Glutamatergic neuron (in vitro differentiated cells): ENCODE measurements around the gene GRB10. TPM values are rescaled to one million over a fixed set of nuclear protein-coding genes. Genes with fewer than 3 reads are reported as not detected.
"Not testable (repeated sequence)": the region's sequence is repeated elsewhere in the genome, so short reads cannot be mapped to it uniquely, and the experiment has no call there.

Experiments used
- DNase-seq: peaks from one replicate; pipeline ENCODE4 v3.0.0; 2022
- H3K27ac Mint-ChIP-seq: one replicate; pipeline ENCODE4 v1.8.0; 2020; ENCODE audit warnings: mild to moderate bottlenecking, mixed read lengths, inconsistent platforms; ENCODE audit not compliant: unreplicated experiment
- H3K27me3 Mint-ChIP-seq: one replicate; pipeline ENCODE4 v1.8.0; 2020; ENCODE audit warnings: mild to moderate bottlenecking, moderate library complexity, mixed read lengths, inconsistent platforms; ENCODE audit not compliant: unreplicated experiment
- H3K36me3 Mint-ChIP-seq: one replicate; pipeline ENCODE4 v1.8.0; 2020; ENCODE audit warnings: mild to moderate bottlenecking, mixed read lengths, inconsistent platforms; ENCODE audit not compliant: unreplicated experiment
- H3K4me1 Mint-ChIP-seq: one replicate; pipeline ENCODE4 v1.8.0; 2020; ENCODE audit warnings: mild to moderate bottlenecking, low read depth, mixed read lengths, inconsistent platforms; ENCODE audit not compliant: unreplicated experiment
- H3K4me3 Mint-ChIP-seq: one replicate; pipeline ENCODE4 v1.8.0; 2020; ENCODE audit warnings: mild to moderate bottlenecking, mixed read lengths, inconsistent platforms; ENCODE audit not compliant: unreplicated experiment
- H3K9me3 Mint-ChIP-seq: one replicate; pipeline ENCODE4 v1.8.0; 2020; ENCODE audit warnings: mild to moderate bottlenecking, moderate library complexity, mixed read lengths, inconsistent platforms; ENCODE audit not compliant: unreplicated experiment
- total RNA-seq: library from RNA; stranded (reverse); fragmentation: NEBNext Ultra II Directional; extraction: Animal tissue kit (Norgen Biotek cat#: 25700); gene quantifications from one replicate; pipeline ENCODE4 v1.2.1, GENCODE V29; 2021; ENCODE audit not compliant: unreplicated experiment
- TF ChIP-seq, protein P1 (sequence below): fragments of 200-600 bp; sonication (generic); IDR thresholded peaks from one replicate; pipeline ENCODE4 v1.5.0; 2021; ENCODE audit not compliant: partially characterized antibody, unreplicated experiment

Gene GRB10
- total RNA-seq, 1 donor from 2014 or later, result 182 TPM

DNA sequence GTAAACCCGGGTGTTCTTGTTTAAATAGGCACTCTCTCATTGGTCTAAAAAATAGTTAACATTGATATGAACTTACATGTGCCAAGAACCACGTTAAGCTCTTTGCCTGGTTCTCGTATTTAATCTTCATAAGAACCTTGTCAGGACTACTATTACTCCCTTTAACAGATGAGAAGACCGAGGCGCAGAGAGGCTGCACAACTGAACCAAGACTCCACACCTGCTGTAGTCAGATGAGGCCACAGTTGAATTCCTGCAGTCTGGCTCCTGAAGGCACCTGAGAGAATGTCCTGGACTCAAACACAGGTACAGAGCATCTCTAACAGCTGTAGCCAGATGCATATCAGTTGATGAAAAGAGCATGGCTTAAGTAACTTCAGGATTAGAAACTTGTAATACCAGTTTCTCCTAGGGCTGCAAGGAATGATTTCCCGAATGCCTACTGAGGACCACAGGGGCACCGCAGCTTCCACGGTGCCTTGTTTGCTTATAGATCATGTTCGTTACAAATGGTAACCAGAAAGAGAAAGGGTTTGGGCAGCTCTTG, 227.0 kb downstream of the GRB10 start:
- DNase-seq, result no peak
- H3K36me3 Mint-ChIP-seq, result no peaks in the 10 kb centered on the region
- no peak overlapping the region for H3K4me3 Mint-ChIP-seq
- H3K27ac Mint-ChIP-seq, result no peak overlapping the region
- peaks cover 2% of the 10 kb centered on the region for H3K9me3 Mint-ChIP-seq
- H3K4me1 Mint-ChIP-seq, result peaks cover 4% of the 10 kb centered on the region
- TF ChIP-seq, protein P1, sequence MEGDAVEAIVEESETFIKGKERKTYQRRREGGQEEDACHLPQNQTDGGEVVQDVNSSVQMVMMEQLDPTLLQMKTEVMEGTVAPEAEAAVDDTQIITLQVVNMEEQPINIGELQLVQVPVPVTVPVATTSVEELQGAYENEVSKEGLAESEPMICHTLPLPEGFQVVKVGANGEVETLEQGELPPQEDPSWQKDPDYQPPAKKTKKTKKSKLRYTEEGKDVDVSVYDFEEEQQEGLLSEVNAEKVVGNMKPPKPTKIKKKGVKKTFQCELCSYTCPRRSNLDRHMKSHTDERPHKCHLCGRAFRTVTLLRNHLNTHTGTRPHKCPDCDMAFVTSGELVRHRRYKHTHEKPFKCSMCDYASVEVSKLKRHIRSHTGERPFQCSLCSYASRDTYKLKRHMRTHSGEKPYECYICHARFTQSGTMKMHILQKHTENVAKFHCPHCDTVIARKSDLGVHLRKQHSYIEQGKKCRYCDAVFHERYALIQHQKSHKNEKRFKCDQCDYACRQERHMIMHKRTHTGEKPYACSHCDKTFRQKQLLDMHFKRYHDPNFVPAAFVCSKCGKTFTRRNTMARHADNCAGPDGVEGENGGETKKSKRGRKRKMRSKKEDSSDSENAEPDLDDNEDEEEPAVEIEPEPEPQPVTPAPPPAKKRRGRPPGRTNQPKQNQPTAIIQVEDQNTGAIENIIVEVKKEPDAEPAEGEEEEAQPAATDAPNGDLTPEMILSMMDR, result no peak
- peaks cover 3% of the 10 kb centered on the region for H3K27me3 Mint-ChIP-seq

DNA sequence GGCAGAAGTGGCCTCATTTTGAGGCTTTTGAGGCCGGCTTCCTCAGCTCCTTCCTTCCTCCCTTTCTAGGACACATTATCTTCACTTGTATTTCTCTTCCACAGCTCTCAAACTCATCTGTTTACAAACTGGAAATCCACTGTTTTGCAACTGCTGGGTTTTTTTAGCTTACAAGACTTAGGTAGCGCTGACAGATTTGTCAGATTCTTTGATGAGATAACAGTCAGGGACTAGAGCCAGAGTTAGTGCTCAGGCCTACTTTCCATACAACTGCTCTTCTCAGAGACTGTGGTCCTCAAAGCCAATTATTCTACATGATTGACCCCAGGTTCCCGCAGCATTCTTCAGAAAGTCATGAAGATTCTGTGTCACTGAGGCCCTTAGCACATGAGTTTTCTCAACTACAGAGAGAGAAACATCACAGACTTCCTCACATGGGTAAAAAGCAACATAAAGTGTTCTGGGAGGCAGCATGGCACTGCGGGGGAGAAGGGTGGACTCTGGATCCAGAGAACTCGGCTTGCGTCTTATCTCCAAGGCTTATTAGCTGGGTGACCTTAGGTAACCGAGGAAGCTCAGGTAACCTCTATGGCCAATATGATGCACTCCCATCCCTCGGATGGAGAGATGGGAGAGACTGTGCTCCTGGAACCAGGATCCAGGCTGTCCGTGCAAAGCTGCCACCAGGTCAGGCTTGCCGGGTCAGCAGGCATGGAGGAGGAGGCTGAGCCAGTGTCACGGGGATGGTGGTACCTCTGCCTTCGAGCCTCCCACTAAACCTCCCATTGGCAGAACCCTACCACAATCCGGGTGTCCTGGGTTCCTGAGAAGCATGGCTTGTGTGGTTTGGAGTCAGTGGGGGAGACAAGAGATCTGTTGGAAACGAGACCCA, 228.0 kb downstream of the GRB10 start:
- Mint-ChIP-seq H3K27ac (no peak overlapping the region), H3K27me3 (peaks cover 2% of the 10 kb centered on the region), H3K4me3 (no peak overlapping the region), H3K4me1 (peaks cover 2% of the 10 kb centered on the region), H3K9me3 (peaks cover 2% of the 10 kb centered on the region), H3K36me3 (no peaks in the 10 kb centered on the region)
- DNase-seq, result no peak
- TF ChIP-seq, protein P1, result no peak

DNA sequence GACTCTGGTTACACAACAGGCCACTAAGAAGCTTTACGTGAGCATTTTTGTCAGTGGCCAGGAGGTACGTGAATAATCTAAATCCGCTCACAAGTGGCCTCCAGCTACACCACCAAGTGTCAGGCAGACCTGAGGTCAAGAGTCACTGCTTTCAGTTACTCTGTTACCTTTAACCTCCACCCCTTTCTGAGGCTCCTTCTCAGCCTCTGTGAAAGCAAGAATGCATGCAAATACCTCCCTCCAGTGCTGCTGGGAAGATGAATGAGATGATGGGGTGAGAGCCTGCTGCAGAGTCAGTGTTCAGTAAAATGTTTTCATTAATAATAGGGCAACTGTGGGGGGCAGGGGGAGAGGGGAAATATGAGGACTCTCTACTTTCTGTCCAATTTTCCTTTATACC, 228.7 kb downstream of the GRB10 start:
- Mint-ChIP-seq H3K4me1 (peaks cover under 1% of the 10 kb centered on the region), H3K9me3 (peaks cover 2% of the 10 kb centered on the region), H3K36me3 (no peaks in the 10 kb centered on the region), H3K27ac (no peak overlapping the region), H3K27me3 (peaks cover 2% of the 10 kb centered on the region), H3K4me3 (no peak overlapping the region)
- no peak for DNase-seq
- TF ChIP-seq, protein P1, result no peak

DNA sequence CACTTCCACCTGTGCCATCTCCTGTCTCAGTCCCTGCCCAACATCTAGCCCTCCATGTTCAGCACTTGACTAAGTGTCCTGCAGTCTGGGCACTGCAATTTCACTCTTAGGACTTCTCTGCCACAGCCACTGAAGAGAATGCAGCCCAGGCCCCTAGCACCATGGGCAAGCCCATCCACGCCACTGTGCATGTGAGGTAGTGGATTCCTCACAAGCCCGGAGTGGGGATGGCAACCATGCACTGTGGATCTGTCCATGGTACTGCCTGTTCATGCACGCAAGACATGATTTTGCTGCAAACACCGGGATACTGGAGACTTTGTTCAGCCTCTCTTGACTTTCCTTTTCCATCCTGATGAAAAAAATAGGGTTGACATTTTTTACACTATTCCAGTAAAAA, 229.8 kb downstream of the GRB10 start:
- no peak for DNase-seq
- peaks cover 2% of the 10 kb centered on the region for H3K27me3 Mint-ChIP-seq
- H3K4me1 Mint-ChIP-seq, result no peaks in the 10 kb centered on the region
- no peaks in the 10 kb centered on the region for H3K36me3 Mint-ChIP-seq
- no peak overlapping the region for H3K27ac Mint-ChIP-seq
- TF ChIP-seq, protein P1, result no peak
- no peak overlapping the region for H3K4me3 Mint-ChIP-seq
- peaks cover 2% of the 10 kb centered on the region for H3K9me3 Mint-ChIP-seq

DNA sequence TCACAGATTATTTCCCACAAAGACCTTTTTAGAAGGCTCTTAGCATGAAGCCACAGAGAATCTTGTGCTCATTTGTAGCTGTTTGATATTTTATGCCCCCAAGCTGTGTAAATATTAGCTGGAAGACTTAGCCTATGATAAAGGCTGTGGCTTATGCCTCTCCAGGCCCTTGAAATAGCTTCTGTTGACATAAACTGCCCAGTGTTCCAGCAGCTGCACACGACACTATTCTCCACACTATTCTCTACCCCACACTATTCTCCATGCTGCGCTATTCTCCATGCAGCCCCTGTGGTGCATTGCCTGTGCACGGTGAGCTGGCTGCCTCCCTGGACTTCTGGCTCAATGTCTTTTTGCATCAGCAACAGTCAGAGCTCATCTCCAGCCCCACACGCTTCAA, 230.6 kb downstream of the GRB10 start:
- H3K27ac Mint-ChIP-seq, result no peak overlapping the region

DNA sequence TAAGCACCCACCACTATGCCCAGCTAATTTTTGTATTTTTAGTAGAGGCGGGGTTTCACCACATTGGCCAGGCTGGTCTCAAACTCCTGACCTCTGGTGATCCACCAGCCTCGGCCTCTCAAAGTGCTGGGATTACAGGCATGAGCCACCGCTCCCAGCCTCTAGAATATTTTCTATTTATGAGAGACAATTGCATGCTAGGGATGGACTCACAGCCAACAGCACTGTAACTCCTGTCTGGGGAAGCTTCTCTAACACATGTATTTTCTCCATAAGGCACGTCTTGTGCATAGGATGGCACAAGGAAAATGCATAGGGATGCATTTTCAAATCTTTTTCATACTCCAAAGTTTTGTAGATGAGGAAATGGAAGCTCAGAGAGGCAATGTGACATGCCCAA, 237.1 kb downstream of the GRB10 start:
- not testable (repeated sequence) for H3K9me3 Mint-ChIP-seq, DNase-seq, H3K36me3 Mint-ChIP-seq, H3K27me3 Mint-ChIP-seq, H3K4me3 Mint-ChIP-seq, H3K27ac Mint-ChIP-seq
- peaks cover 26% of the 10 kb centered on the region for H3K4me1 Mint-ChIP-seq

More for the DNA sequence above, 230.6 kb downstream of the GRB10 start:
- H3K27me3 Mint-ChIP-seq, result peaks cover 2% of the 10 kb centered on the region
- no peak overlapping the region for H3K4me3 Mint-ChIP-seq
- no peaks in the 10 kb centered on the region for H3K36me3 Mint-ChIP-seq
- no peaks in the 10 kb centered on the region for H3K4me1 Mint-ChIP-seq
- no peak for DNase-seq
- peaks cover 2% of the 10 kb centered on the region for H3K9me3 Mint-ChIP-seq
- TF ChIP-seq, protein P1, result no peak
